K562 (cell line): ENCODE measurements around the gene PRKAG2. TPM values are rescaled to one million over a fixed set of nuclear protein-coding genes. Genes with fewer than 3 reads are reported as not detected.

ENCODE experiments used
- ATAC-seq: fragments of 200-7000 bp; cut with Tn5 transposase; 3 replicates; pipeline ENCODE4 v1.9.1; 2020; ENCODE audit warnings: moderate library complexity
- BruUV-seq: library from RNA; stranded (reverse); fragments of 400-500 nt; replicated peaks from 2 replicates; lab custom pipeline; 2021; lab: Mats Ljungman, UMichigan
- CTCF ChIA-PET: fragments of 300-600 bp; formaldehyde crosslinking; extraction: SDS; loops from one replicate; lab custom pipeline; 2021; ENCODE audit warnings: low intra/inter-chr PET ratio; lab: Yijun Ruan, JAX
- POLR2A ChIA-PET: fragments of 300-600, 350-650 bp; sonication (Branson Sonifier 250); formaldehyde crosslinking; extraction: SDS; loops from one replicate; lab custom pipeline; 2021; ENCODE audit warnings: antibody characterized with exemption, inconsistent platforms; lab: Yijun Ruan, JAX
- DNase-seq, 4 experiments: peaks; one replicate each; pipeline versions ENCODE4 v3.0.0 to v3.0.0-alpha.2; 2011 to 2018; ENCODE audit warnings: low spot score in 3 of 4, mixed read lengths in 3 of 4; ENCODE audit errors: extremely low read depth in 1 of 4
- FAIRE-seq: peaks from 2 replicates; lab custom pipeline; 2011; peaks lifted over from hg19 to GRCh38; lab: Jason Lieb, UNC
- H2AFZ ChIP-seq: 2 replicates; pipeline ENCODE4 v1.6.0; 2011; ENCODE audit warnings: low read depth, low read length, control low read depth, inconsistent platforms
- H3K27ac ChIP-seq: fragments of 200-600 bp; 3 replicates; pipeline ENCODE4 v1.8.0; 2011; ENCODE audit warnings: low read depth, mild to moderate bottlenecking, control low read depth, inconsistent platforms, low read length, moderate library complexity, mixed read lengths; ENCODE audit errors: extremely low read depth
- H3K27me3 ChIP-seq, 2 experiments: fragments of 300-600 bp in 1 of 2; 2 replicates in 1 of 2; 3 replicates in 1 of 2; pipeline versions ENCODE4 v1.6.0 to v1.8.0; 2011; ENCODE audit warnings: inconsistent platforms in 2 of 2, low read length in 2 of 2, mild to moderate bottlenecking in 1 of 2, mixed read lengths in 1 of 2, moderate library complexity in 1 of 2; ENCODE audit not compliant: control insufficient read depth in 2 of 2, insufficient read depth in 2 of 2
- H3K36me3 ChIP-seq: fragments of 300-600 bp; 3 replicates; pipeline ENCODE4 v1.8.0; 2011; ENCODE audit warnings: mild to moderate bottlenecking, low read length, inconsistent platforms; ENCODE audit not compliant: control insufficient read depth, insufficient read depth
- H3K4me1 ChIP-seq, 2 experiments: fragments of 200-600 bp in 1 of 2; replicated peaks in 1 of 2; 2 replicates in 1 of 2; 3 replicates in 1 of 2; pipeline versions ENCODE4 v1.5.1 to v1.8.0; 2011; ENCODE audit warnings: inconsistent platforms in 2 of 2, low read length in 2 of 2, mild to moderate bottlenecking in 1 of 2, mixed read lengths in 1 of 2, moderate library complexity in 1 of 2; ENCODE audit not compliant: control insufficient read depth in 2 of 2, insufficient read depth in 2 of 2
- H3K4me2 ChIP-seq: 2 replicates; pipeline ENCODE4 v1.6.1; 2011; ENCODE audit warnings: low read length, control low read depth, inconsistent platforms, mixed read lengths; ENCODE audit not compliant: insufficient read depth
- H3K4me3 ChIP-seq: fragments of 200-600 bp; sonication (generic), shearing (Covaris generic); 2 replicates; pipeline ENCODE4 v1.5.1; 2016; ENCODE audit warnings: control low read depth, inconsistent platforms
- H3K79me2 ChIP-seq: fragments of 200-600 bp; 3 replicates; pipeline ENCODE4 v1.8.0; 2011; ENCODE audit warnings: low read length, inconsistent platforms; ENCODE audit not compliant: control insufficient read depth, insufficient read depth
- H3K9ac ChIP-seq, 2 experiments: 2 replicates each; pipeline versions ENCODE4 v1.6.0 to v1.6.1; 2011; ENCODE audit warnings: low read depth in 2 of 2, low read length in 2 of 2, control low read depth in 1 of 2, inconsistent platforms in 1 of 2, mild to moderate bottlenecking in 1 of 2, mixed read lengths in 1 of 2; ENCODE audit not compliant: insufficient read depth in 1 of 2
- H3K9me1 ChIP-seq: one replicate; pipeline ENCODE4 v1.6.0; 2011; ENCODE audit warnings: inconsistent platforms, mild to moderate bottlenecking, low read length, moderate library complexity; ENCODE audit not compliant: control insufficient read depth, insufficient read depth
- H3K9me3 ChIP-seq: replicated peaks from 2 replicates; pipeline ENCODE4 v1.5.1; 2011; ENCODE audit warnings: low read depth, low read length, inconsistent platforms; ENCODE audit not compliant: control insufficient read depth, insufficient read depth
- H4K20me1 ChIP-seq: replicated peaks from 2 replicates; pipeline ENCODE4 v1.6.1; 2011; ENCODE audit warnings: low read length, inconsistent platforms, mixed read lengths; ENCODE audit not compliant: control insufficient read depth, insufficient read depth
- ATF1 ChIP-seq, 2 experiments: fragments of 450-650 bp in 1 of 2; IDR thresholded peaks; 2 replicates each; pipeline ENCODE4 v1.6.1; 2016; ENCODE audit warnings: missing compliant biosample characterization in 1 of 2, missing genetic modification characterization in 1 of 2
- CBX3 ChIP-seq, 2 experiments: IDR thresholded peaks; 1 replicate in 1 of 2; 2 replicates in 1 of 2; pipeline ENCODE4 v1.6.1; 2012; ENCODE audit warnings: inconsistent platforms in 2 of 2, low read length in 2 of 2, borderline replicate concordance in 1 of 2, control low read depth in 1 of 2
- E2F3 ChIP-seq: fragments of 250-450 bp; sonication (Bioruptor Pico); IDR thresholded peaks from 2 replicates; pipeline ENCODE4 v1.4.0; 2020; ENCODE audit warnings: mild to moderate bottlenecking
- FOXK2 ChIP-seq, 2 experiments: fragments of 450-650 bp; IDR thresholded peaks in 1 of 2; conservative IDR thresholded peaks in 1 of 2; 2 replicates each; pipeline ENCODE4 v1.6.1; 2016; ENCODE audit warnings: low read depth in 2 of 2, mild to moderate bottlenecking in 1 of 2
- HMBOX1 ChIP-seq: sonication (generic); IDR thresholded peaks from 2 replicates; pipeline ENCODE4 v1.6.1; 2016
- NBN ChIP-seq: fragments of 450-650 bp; IDR thresholded peaks from 2 replicates; pipeline ENCODE4 v1.6.1; 2016; ENCODE audit warnings: low read depth, mild to moderate bottlenecking
- ZBTB40 ChIP-seq, 2 experiments: fragments of 450-650 bp in 1 of 2; sonication (generic) in 1 of 2; formaldehyde crosslinking in 1 of 2; IDR thresholded peaks; 2 replicates each; pipeline versions ENCODE4 v1.7.1 to v1.9.0; 2016 to 2022; ENCODE audit warnings: inconsistent platforms in 1 of 2, mild to moderate bottlenecking in 1 of 2, missing genetic modification reagents in 1 of 2
- ZFPM2 ChIP-seq: fragments of 250-450 bp; sonication (Bioruptor Pico); IDR thresholded peaks from 2 replicates; pipeline ENCODE4 v1.5.1; 2022; ENCODE audit warnings: mild to moderate bottlenecking
- ZNF146 ChIP-seq: IDR thresholded peaks from one replicate; pipeline ENCODE4 v1.6.1; 2018; ENCODE audit warnings: missing compliant biosample characterization; ENCODE audit not compliant: unreplicated experiment
- ZNF274 ChIP-seq: IDR thresholded peaks from 2 replicates; pipeline ENCODE4 v1.6.1; 2011; ENCODE audit warnings: low read depth, mild to moderate bottlenecking, low read length, moderate library complexity, borderline replicate concordance
- WGBS: fragments of 100-300 bp; shearing (Covaris generic); methylation state at CpG from one replicate; pipeline ENCODE4 v1.1.6; 2016; ENCODE audit warnings: low coverage, mixed read lengths; ENCODE audit not compliant: insufficient coverage; ENCODE audit errors: missing lambda C conversion rate; 5-methylcytosine and 5-hydroxymethylcytosine counted together
- in situ Hi-C: fragments of 300-500 bp; cut with MboI; formaldehyde crosslinking; loops from 4 replicates; pipeline ENCODE4 v1.15.0; 2018; ENCODE audit warnings: inconsistent platforms, mixed read lengths
- intact Hi-C: fragments of 100-400 bp; cut with micrococcal nuclease; formaldehyde crosslinking; loops from 2 replicates; pipeline ENCODE4 v1.14.2; 2022
- polyA plus RNA-seq, 8 experiments: library from polyadenylated mRNA; depleted of rRNA in 4 of 8; stranded (reverse) in 5 of 8; unstranded in 3 of 8; fragments of >200 nt; fragmentation: Nextera tagmentation in 2 of 8; fragmentation: Illumina TruSeq in 1 of 8; extraction: Ambion mirVana in 2 of 8; extraction: Trizol in 1 of 8; gene quantifications; 2 replicates each; pipeline versions ENCODE4 v1.2.1 to v1.2.3, GENCODE V29; 2011 to 2014; ENCODE audit warnings: inconsistent platforms in 1 of 8, missing spikeins in 1 of 8
- total RNA-seq, 7 experiments: library from RNA; depleted of rRNA in 6 of 7; stranded (reverse); fragments of >200 nt in 6 of 7; fragmentation: Illumina TruSeq in 2 of 7; extraction: Trizol in 2 of 7; gene quantifications; 2 replicates each; pipeline versions ENCODE4 v1.2.1 to v1.2.3, GENCODE V29; 2011 to 2021; ENCODE audit warnings: low replicate concordance in 1 of 7

The PRKAG2 gene
- total and polyA plus RNA-seq, 9 of the 15 experiments (the other 6 are each of a cell fraction or from before 2014, with no cell fraction given) = 0.99 to 5.6 (median 3.3) TPM

- ChIA-PET POLR2A (interaction anchor here (0.6 to 1.0 kb wide), 4 partner anchors 13 to 868 kb away, joined by 3 to 4 read pairs (median 3); no protein-coding TSS in a partner anchor), CTCF (no interaction called here)
- H3K27ac ChIP-seq = no peak overlapping the region
- H3K36me3 ChIP-seq = no peaks in the 10 kb centered on the region
- no peaks in the 10 kb centered on the region for H3K79me2 ChIP-seq
- no peaks in the 10 kb centered on the region for H4K20me1 ChIP-seq
- peaks cover 6 to 16% of the 10 kb centered on the region in 2 experiments for H3K4me1 ChIP-seq
- H3K4me3 ChIP-seq = no peak overlapping the region
- in situ Hi-C loops = no loop called here
- BruUV-seq = no TSS peak
- H3K27me3 ChIP-seq = peaks cover 42 to 78% of the 10 kb centered on the region in 2 experiments
- no peaks in the 10 kb centered on the region for H3K9me1 ChIP-seq
- DNase-seq (no peak), FAIRE-seq (no peak), ATAC-seq (no peak)
- peak overlapping the region in 1 of 2 experiments; percentile 15; a peak in 1 of 4 replicates for H3K9ac ChIP-seq
- H3K9me3 ChIP-seq = no peaks in the 10 kb centered on the region
- 3% methylated on average over 13 of the region's 14 CpGs for whole genome bisulfite sequencing
- no peak overlapping the region for H2AFZ ChIP-seq
- H3K4me2 ChIP-seq = no peak overlapping the region
- intact Hi-C loops = no loop called here
- TF ChIP-seq CBX3 (IDR thresholded peaks at IDR 0.05; ENCODE audit: borderline replicate concordance in 1 of 2, low read length in 2 of 2) (no peak), ZBTB40 (IDR thresholded peaks at IDR 0.05) (no peak), ZBTB40 (CRISPR knock-in tag; IDR thresholded peaks at IDR 0.05) (no peak), HMBOX1 (no peak), NBN (no peak), ZFPM2 (CRISPR knock-in tag) (no peak), ZNF146 (CRISPR knock-in tag) (no peak), ATF1 (CRISPR knock-in tag; IDR thresholded peaks at IDR 0.05) (no peak), ATF1 (tag; IDR thresholded peaks at IDR 0.05) (no peak), FOXK2 (conservative IDR thresholded peaks at IDR 0.05 in 1 of 2, IDR thresholded peaks at IDR 0.05 in 1 of 2; ENCODE audit: low read depth in 2 of 2) (no peak), ZNF274 (no peak), E2F3 (no peak)
Observed at GRCh38 chr7:151682831-151683614, 193.9 kb downstream of the PRKAG2 start.
